NCI-H2107 treated with DMSO at 0.1 percent for 48 hours (cell line): ENCODE results near the gene SLC25A40.

Experiments
- DNase-seq: peaks from one replicate; lab custom pipeline; 2025; ENCODE audit not compliant: unreplicated experiment; lab: John Stamatoyannopoulos, UW

Gene SLC25A40

GRCh38 chr7:87785368-87785995 lies 90.7 kb downstream of the SLC25A40 start:
- no peak for DNase-seq

GRCh38 chr7:87784424-87784823 lies 91.7 kb downstream of the SLC25A40 start:
- DNase-seq = no peak
